Activated CD8-positive, alpha-beta memory T cell treated with anti-CD3 and anti-CD28 coated beads for 24 hours (primary cell): Measurements from ENCODE around the gene FAM222B.
A peak's percentile ranks its signal among the peaks of the same experiment; 100 is the strongest.
"Not testable (repeated sequence)": the region's sequence is repeated elsewhere in the genome, so short reads cannot be mapped to it uniquely, and the experiment has no call there.

ENCODE experiments used
- DNase-seq: peaks from one replicate; pipeline ENCODE4 v3.0.0-alpha.2; 2020

FAM222B gene

GRCh38 chr17:28725660-28726225 is 116.8 kb downstream of the FAM222B start:
- DNase-seq: peak; percentile 94

DNA sequence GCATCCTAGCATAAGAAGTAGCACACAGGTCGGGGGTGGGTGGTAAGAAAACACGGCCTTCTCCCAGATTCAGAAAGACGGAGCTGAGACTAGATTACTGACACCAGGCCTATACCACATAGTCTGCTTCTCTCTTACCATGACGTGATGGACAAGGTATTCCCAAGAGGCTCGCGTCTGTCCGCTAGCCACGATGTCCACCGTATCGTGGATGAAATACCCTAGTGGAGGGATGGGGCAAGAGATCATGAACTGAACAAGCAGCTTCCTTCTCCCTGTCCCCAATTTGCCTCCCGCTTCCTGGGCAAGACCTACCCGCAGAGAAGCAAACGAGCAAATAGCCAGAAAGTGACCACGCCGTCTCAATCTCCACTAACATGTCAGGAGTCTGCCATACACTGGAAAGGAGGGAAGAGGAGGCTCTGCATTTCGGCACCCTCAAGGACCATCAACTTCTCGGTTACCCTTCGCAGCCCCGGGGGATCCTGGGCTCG is 117.4 kb downstream of the FAM222B start:
- DNase-seq: no peak

GRCh38 chr17:28724500-28725165 is 118.0 kb downstream of the FAM222B start:
- DNase-seq: peak; percentile 73

DNA sequence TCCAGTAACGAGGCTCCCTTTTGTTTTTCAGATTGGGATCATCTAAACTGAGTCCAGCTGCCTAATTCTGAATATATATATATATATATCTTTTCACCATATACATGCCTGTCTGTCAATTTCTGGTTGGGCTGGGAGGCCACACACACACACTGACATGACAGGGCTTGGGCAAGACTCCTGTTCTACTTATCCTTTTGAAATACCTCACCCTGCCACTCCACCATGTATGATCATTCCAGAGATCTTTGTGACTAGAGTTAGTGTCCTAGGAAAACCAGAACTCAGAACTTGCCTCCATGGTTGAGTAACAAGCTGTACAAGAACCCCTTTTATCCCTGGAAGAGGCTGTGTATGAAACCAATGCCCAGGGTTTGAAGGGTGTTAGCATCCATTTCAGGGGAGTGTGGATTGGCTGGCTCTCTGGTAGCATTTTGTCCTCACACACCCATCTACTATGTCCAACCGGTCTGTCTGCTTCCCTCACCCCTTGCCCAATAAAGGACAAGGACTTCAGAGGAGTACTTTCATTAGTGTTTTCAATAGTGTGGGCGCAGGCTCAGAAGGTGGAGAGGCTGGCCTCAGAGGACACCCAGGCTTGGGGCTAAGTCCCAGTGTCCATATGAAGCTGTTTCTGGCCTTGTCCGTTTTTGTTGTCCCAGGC is 118.6 kb downstream of the FAM222B start:
- not testable (repeated sequence) for DNase-seq

- DNase-seq: no peak
Observed at GRCh38 chr17:28723159-28723835, 119.3 kb downstream of the FAM222B start.

DNA sequence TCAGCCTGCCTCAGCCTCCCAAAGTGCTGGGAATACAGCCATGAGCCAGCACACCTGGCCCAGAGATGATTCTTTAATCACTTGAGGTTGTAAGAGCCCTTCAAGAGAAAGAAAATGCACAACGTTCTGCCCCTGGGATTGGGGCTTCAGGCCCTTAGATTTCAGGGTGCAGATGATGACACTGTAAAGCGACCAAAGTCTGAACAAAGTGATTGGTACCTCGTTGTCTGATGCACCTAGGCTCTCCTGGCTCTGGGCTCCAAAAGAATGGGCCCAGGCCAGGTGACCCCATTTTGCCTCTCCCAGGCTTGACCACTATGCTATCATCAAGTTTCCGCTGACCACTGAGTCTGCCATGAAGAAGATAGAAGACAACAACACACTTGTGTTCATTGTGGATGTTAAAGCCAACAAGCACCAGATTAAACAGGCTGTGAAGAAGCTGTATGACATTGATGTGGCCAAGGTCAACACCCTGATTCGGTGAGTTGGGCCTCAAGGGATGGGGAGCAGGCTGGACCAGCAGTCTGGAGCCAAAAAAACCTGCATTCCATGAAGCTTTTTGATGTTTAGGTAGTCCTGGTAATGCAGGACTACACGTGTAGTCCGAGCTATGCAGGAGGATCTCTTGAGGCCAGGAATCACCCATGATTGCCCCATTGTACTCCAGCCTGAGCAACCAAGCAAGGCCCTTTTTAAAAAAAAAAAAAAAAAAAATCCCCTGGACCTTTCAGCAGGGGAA is 120.0 kb downstream of the FAM222B start:
- no peak for DNase-seq

GRCh38 chr17:28720997-28721329 is 121.6 kb downstream of the FAM222B start:
- DNase-seq: peak; percentile 71

DNA sequence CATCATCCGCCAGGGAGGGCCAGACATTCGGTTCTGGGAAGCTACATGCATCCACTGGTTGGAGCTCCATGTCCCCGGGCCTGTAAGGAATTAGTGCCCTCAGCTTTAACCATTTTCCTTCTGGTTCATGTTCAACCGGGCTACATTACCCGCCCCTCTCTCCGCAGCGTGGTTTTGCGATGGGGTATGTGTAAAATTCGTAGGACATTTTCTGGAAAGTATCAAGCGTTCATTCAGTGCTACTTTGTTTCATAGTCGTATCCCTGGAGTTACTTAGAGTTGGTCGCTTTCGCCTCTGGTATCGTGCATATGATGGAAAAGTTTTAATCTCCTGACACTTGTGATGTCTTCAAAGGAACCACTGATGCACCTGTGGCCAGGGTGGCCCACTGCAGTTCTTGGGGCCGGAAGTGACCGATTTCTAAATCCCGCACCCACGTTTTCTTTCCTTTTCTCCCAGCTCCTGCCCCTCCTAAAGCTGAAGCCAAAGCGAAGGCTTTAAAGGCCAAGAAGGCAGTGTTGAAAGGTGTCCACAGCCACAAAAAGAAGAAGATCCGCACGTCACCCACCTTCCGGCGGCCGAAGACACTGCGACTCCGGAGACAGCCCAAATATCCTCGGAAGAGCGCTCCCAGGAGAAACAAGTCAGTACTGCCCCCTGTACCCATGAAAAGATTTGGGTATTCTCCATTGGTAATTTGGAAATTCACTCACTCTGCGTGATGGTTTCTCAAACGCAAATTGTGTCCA is 122.2 kb downstream of the FAM222B start:
- no peak for DNase-seq

GRCh38 chr17:28719021-28719433 is 123.6 kb downstream of the FAM222B start:
- no peak for DNase-seq

DNA sequence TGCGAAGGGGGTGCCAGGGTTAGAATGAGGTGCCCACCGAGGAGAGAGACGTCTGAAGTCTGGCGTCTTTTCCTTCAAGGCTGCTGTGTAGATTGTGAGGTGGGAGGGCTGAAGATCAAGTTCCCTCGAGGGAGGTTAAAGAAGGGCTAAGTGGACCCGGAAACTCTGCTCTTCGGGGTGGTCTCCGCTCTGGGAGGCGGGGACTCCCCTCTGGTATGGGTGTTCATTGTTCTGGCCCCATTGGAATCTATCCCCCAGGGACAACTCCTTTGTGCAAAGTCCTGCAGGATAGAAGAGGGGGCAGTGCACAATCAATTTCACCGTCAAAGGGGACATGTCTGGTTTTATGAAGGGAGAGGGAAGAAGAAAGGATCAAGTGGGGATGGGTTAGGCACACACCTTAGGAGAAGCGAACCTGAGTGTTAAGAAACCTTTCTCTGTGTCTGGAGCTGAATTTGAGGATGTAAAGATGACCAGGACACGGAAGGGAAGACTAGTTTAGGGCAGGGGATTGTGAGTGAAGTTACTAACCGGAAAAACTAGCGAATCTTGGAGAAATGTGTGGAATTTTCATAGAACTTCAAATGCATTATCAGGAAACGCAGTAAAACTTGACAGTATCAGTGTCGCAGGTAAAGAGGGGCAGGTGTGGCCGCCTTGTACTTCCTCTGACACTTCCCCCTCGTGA is 124.1 kb downstream of the FAM222B start:
- no peak for DNase-seq

- DNase-seq: no peak
Observed at GRCh38 chr17:28717578-28718332, 124.8 kb downstream of the FAM222B start, which contains the start of gene RAB34. Gene RAB34 (minus strand): TSS chr17:28717868. CDS start chr17:28717266, 602 bp downstream.

DNA sequence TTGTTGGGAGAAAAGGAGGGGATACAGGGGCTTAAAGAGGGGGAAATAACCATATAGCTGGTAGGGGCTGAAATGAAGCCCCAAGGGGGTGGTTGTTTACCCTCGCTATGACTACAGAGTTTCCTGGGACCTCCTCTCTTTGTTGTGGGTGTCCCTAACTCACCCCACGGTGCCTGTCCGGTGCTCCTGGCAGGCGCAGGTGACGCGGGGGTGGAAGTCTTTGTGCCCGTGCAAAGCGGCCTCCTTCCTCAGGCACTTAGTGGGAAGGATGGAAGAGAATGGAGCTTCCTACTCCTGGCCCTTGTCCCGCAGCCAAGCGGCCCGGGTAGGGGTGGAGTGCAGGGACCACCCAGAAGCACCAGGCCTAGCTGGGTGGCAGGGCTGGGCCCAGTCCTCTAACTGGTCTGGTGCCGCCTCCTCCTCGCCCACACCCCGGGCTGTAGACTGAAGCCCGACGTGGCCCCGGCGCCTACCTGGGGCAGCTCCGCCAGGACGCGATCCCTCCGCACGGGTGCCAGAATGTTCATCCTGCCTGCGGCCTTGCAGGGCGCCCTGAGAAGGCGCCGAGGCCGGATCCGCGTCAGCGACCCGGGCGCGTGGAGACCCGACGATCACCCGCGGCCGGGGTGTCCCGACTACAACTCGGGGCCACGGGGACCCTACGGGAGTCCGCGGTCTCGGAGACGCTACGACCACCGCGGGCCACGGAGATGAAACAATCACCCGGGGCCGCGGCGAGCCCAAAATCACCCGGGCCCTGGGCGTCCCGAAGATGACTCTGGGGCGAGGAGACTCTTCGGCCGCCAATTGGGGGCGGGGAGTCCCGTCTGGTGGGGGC is 125.6 kb downstream of the FAM222B start:
- no peak for DNase-seq

GRCh38 chr17:28715217-28715616 is 127.4 kb downstream of the FAM222B start:
- no peak for DNase-seq

GRCh38 chr17:28714281-28714680 is 128.3 kb downstream of the FAM222B start:
- no peak for DNase-seq

- no peak for DNase-seq
Observed at GRCh38 chr17:28712705-28713415, 129.7 kb downstream of the FAM222B start.

- peak; percentile 84 for DNase-seq
Observed at GRCh38 chr17:28712032-28712704, 130.4 kb downstream of the FAM222B start.

DNA sequence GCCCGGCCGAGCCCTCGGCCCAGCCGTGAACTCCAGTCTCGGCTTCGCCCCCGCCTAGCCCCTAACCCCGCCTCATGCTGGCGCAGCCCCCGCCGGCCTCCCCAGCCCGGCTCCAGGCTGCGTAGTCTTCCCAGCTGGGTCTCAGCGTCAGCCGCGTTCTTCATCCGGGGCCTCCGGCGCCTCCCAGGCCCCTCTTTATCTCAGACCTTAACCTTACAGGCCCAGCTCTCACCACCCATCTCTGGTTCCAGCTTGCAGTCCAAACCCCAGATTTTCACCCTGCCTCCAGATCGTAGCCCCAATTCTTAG is 130.9 kb downstream of the FAM222B start, which contains the start of gene PROCA1:
TSS of gene PROCA1 (minus strand) at position 166 of the 309 bp plus-strand sequence. CDS start 228 bp downstream, outside the sequence.
- no peak for DNase-seq
